Measurements from ENCODE around the gene RTTN. TPM values are rescaled to one million over a fixed set of nuclear protein-coding genes. Genes with fewer than 3 reads are reported as not detected.
"Not testable (repeated sequence)": the region's sequence is repeated elsewhere in the genome, so short reads cannot be mapped to it uniquely, and the experiment has no call there.

Gene RTTN
- total RNA-seq, 2 donors from 2014 or later, result 22.3 to 35.4 TPM

GRCh38 chr18:69980982-69981804 is 224.3 kb downstream of the RTTN start:
- H3K27ac ChIP-seq (ENCODE audit: low read depth, low read length), result no peak overlapping the region
- H3K36me3 ChIP-seq (ENCODE audit: control insufficient read depth, insufficient read depth, low read length), result no peaks in the 10 kb centered on the region
- no peak overlapping the region for H3K9ac ChIP-seq (ENCODE audit: extremely low read depth, low read length, poor library complexity, severe bottlenecking)
- DNase-seq, result no peak
- TF ChIP-seq, protein P1, sequence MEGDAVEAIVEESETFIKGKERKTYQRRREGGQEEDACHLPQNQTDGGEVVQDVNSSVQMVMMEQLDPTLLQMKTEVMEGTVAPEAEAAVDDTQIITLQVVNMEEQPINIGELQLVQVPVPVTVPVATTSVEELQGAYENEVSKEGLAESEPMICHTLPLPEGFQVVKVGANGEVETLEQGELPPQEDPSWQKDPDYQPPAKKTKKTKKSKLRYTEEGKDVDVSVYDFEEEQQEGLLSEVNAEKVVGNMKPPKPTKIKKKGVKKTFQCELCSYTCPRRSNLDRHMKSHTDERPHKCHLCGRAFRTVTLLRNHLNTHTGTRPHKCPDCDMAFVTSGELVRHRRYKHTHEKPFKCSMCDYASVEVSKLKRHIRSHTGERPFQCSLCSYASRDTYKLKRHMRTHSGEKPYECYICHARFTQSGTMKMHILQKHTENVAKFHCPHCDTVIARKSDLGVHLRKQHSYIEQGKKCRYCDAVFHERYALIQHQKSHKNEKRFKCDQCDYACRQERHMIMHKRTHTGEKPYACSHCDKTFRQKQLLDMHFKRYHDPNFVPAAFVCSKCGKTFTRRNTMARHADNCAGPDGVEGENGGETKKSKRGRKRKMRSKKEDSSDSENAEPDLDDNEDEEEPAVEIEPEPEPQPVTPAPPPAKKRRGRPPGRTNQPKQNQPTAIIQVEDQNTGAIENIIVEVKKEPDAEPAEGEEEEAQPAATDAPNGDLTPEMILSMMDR (conservative IDR thresholded peaks at IDR 0.05), result no peak
- peaks cover 2% of the 10 kb centered on the region for H3K36me3 Mint-ChIP-seq (ENCODE audit: low read depth)
- no peaks in the 10 kb centered on the region for H3K27me3 Mint-ChIP-seq (ENCODE audit: insufficient read depth)
- H3K4me3 Mint-ChIP-seq, result no peak overlapping the region
- H3K9me3 ChIP-seq (ENCODE audit: control insufficient read depth, low read length), result no peaks in the 10 kb centered on the region
- H3K4me3 ChIP-seq (ENCODE audit: low read length), result no peak overlapping the region
- H3K27ac Mint-ChIP-seq, result no peak overlapping the region
- no peaks in the 10 kb centered on the region for H3K27me3 ChIP-seq (ENCODE audit: control insufficient read depth, insufficient read depth, low read length, poor library complexity, severe bottlenecking)
- H3K4me1 ChIP-seq (ENCODE audit: control insufficient read depth, insufficient read depth, low read length), result peaks cover 3% of the 10 kb centered on the region
- peaks cover 20% of the 10 kb centered on the region for H3K4me1 Mint-ChIP-seq
- 73 to 83% methylated on average over 2 of the region's 3 CpGs for WGBS, 2 experiments (ENCODE audit: insufficient coverage in 1 of 2, insufficient read length in 1 of 2)
- H3K9me3 Mint-ChIP-seq, result peaks cover 13% of the 10 kb centered on the region

- Mint-ChIP-seq H3K4me1 (peaks cover 20% of the 10 kb centered on the region), H3K27me3 (ENCODE audit: insufficient read depth) (no peaks in the 10 kb centered on the region), H3K9me3 (peaks cover 20% of the 10 kb centered on the region), H3K36me3 (ENCODE audit: low read depth) (peaks cover 2% of the 10 kb centered on the region), H3K27ac (no peak overlapping the region), H3K4me3 (no peak overlapping the region)
- Histone ChIP-seq H3K27me3 (ENCODE audit: control insufficient read depth, insufficient read depth, low read length, poor library complexity, severe bottlenecking) (no peaks in the 10 kb centered on the region), H3K4me1 (ENCODE audit: control insufficient read depth, insufficient read depth, low read length) (peaks cover 3% of the 10 kb centered on the region), H3K9me3 (ENCODE audit: control insufficient read depth, low read length) (no peaks in the 10 kb centered on the region), H3K9ac (ENCODE audit: extremely low read depth, low read length, poor library complexity, severe bottlenecking) (no peak overlapping the region), H3K4me3 (ENCODE audit: low read length) (no peak overlapping the region), H3K27ac (ENCODE audit: low read depth, low read length) (no peak overlapping the region), H3K36me3 (ENCODE audit: control insufficient read depth, insufficient read depth, low read length) (no peaks in the 10 kb centered on the region)
- TF ChIP-seq, protein P1 (conservative IDR thresholded peaks at IDR 0.05), result no peak
- no peak for DNase-seq
- WGBS, 2 experiments (ENCODE audit: insufficient coverage in 1 of 2, insufficient read length in 1 of 2), result 95 to 96% methylated on average over 3 of the region's 4 CpGs
These were observed 225.0 kb downstream of the RTTN start for GRCh38 chr18:69980509-69980908.

DNA sequence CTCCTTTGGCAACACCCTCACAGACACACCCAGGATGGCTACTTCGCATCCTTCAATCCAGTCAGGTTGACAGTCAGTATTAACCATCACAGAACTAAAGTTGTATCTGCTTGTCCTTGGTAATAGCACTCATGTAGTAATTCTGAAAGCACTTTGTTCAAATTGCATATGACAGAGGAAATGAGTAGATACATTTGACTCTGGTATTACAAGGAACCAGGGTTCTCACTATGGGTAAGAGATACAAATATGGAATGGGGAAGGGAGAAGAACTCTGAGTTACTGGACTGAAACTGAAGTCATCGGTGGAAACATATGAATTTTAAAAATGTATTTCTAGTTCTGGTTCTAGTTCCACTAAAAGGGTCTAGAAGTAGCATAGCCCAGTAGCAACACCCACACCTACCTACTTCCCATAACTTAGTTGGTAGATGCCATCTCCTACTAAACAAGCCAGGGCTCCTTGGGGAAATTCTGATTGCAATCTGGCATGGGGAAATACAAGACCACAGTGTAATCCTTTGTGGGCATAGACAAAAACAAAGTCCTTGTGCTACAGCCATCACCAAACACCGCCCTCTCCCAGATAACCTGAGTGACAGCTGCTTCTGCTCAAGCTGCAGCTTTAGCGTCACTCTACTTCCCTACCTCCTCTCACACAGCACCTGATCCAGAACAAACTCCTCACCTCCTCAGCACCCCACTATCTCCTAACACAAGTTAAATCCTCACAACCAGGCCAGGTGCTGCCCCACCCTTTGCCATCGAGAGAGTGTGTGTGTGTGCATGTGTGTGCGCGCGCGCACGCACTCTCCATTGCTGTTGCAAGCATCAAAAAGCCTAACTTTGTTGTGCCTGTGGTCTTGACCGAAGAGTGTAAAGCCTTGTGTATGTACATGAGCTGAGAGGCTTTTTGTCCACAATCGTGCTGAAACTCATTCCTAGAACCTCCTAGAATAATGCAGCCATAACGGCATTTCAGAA is 226.5 kb downstream of the RTTN start:
- Histone ChIP-seq H3K27me3 (ENCODE audit: control insufficient read depth, insufficient read depth, low read length, poor library complexity, severe bottlenecking) (no peaks in the 10 kb centered on the region), H3K9me3 (ENCODE audit: control insufficient read depth, low read length) (no peaks in the 10 kb centered on the region), H3K9ac (ENCODE audit: extremely low read depth, low read length, poor library complexity, severe bottlenecking) (no peak overlapping the region), H3K27ac (ENCODE audit: low read depth, low read length) (no peak overlapping the region), H3K4me3 (ENCODE audit: low read length) (no peak overlapping the region), H3K36me3 (ENCODE audit: control insufficient read depth, insufficient read depth, low read length) (no peaks in the 10 kb centered on the region), H3K4me1 (ENCODE audit: control insufficient read depth, insufficient read depth, low read length) (peaks cover 3% of the 10 kb centered on the region)
- Mint-ChIP-seq H3K27ac (no peak overlapping the region), H3K36me3 (ENCODE audit: low read depth) (peaks cover 2% of the 10 kb centered on the region), H3K4me3 (no peak overlapping the region), H3K9me3 (peaks cover 21% of the 10 kb centered on the region), H3K27me3 (ENCODE audit: insufficient read depth) (no peaks in the 10 kb centered on the region), H3K4me1 (peaks cover 20% of the 10 kb centered on the region)
- 74 to 89% methylated on average over 6 to 13 of the region's 13 CpGs for WGBS, 2 experiments (ENCODE audit: insufficient coverage in 1 of 2, insufficient read length in 1 of 2)
- TF ChIP-seq, protein P1 (conservative IDR thresholded peaks at IDR 0.05), result no peak
- no peak for DNase-seq

GRCh38 chr18:69975294-69975693 is 230.2 kb downstream of the RTTN start:
- not testable (repeated sequence) for H3K9ac ChIP-seq (ENCODE audit: extremely low read depth, low read length, poor library complexity, severe bottlenecking); DNase-seq; H3K4me1 ChIP-seq (ENCODE audit: control insufficient read depth, insufficient read depth, low read length); H3K27me3 Mint-ChIP-seq (ENCODE audit: insufficient read depth); H3K27ac Mint-ChIP-seq; H3K4me3 Mint-ChIP-seq; H3K27me3 ChIP-seq (ENCODE audit: control insufficient read depth, insufficient read depth, low read length, poor library complexity, severe bottlenecking); H3K4me1 Mint-ChIP-seq; H3K36me3 ChIP-seq (ENCODE audit: control insufficient read depth, insufficient read depth, low read length); H3K36me3 Mint-ChIP-seq (ENCODE audit: low read depth); H3K9me3 ChIP-seq (ENCODE audit: control insufficient read depth, low read length); H3K27ac ChIP-seq (ENCODE audit: low read depth, low read length); H3K4me3 ChIP-seq (ENCODE audit: low read length)
- WGBS, 2 experiments (ENCODE audit: insufficient coverage in 1 of 2, insufficient read length in 1 of 2), result 89 to 93% methylated on average over 2 to 4 of the region's 4 CpGs
- peaks cover 30% of the 10 kb centered on the region for H3K9me3 Mint-ChIP-seq
